ENCODE data around the gene COMTD1. TPM values are rescaled to one million over a fixed set of nuclear protein-coding genes. Genes with fewer than 3 reads are reported as not detected.
"Not testable (repeated sequence)": the region's sequence is repeated elsewhere in the genome, so short reads cannot be mapped to it uniquely, and the experiment has no call there.

Gene COMTD1
- total RNA-seq, 3 donors from 2014 or later: 21.0 to 28.5 (median 21.7) TPM

DNA sequence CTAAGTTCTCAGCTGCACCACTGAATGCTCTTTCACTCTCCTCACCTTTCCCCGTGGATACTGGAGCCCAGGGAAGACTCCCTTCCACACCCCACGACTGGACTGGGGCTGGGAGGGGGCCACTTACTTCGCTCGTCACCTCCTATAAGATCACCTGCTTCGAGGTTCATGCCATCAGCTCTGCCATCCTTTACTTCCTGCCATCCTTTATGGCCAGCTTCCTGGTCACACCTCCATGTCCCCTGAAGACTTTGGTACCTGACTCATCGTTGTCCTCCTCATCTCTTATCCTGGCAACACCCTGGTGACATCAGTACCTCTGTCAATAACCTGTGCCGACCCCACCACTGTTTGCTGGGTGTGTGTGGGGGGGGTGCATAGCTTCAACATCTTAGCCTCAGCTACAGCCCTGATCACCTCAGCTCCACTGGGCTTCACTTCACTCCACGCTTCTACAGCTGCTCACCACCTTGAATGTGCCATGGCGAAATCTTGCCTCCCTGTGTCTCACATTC lies 33.9 kb downstream of the COMTD1 start:
- DNase-seq (ENCODE audit: low spot score in 2 of 2): no peak
- TF ChIP-seq POLR2A (IDR thresholded peaks at IDR 0.05) (no peak), POLR2AphosphoS5 (IDR thresholded peaks at IDR 0.05) (no peak)
- TF ChIP-seq, protein P1, sequence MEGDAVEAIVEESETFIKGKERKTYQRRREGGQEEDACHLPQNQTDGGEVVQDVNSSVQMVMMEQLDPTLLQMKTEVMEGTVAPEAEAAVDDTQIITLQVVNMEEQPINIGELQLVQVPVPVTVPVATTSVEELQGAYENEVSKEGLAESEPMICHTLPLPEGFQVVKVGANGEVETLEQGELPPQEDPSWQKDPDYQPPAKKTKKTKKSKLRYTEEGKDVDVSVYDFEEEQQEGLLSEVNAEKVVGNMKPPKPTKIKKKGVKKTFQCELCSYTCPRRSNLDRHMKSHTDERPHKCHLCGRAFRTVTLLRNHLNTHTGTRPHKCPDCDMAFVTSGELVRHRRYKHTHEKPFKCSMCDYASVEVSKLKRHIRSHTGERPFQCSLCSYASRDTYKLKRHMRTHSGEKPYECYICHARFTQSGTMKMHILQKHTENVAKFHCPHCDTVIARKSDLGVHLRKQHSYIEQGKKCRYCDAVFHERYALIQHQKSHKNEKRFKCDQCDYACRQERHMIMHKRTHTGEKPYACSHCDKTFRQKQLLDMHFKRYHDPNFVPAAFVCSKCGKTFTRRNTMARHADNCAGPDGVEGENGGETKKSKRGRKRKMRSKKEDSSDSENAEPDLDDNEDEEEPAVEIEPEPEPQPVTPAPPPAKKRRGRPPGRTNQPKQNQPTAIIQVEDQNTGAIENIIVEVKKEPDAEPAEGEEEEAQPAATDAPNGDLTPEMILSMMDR (IDR thresholded peaks at IDR 0.05): no peak
- no peak overlapping the region for H3K27ac ChIP-seq
- no peaks in the 10 kb centered on the region for H3K9me3 ChIP-seq
- no peaks in the 10 kb centered on the region for H3K4me1 ChIP-seq
- H3K36me3 ChIP-seq: no peaks in the 10 kb centered on the region
- no peak overlapping the region for H3K4me3 ChIP-seq
- intact Hi-C loops (cut with DNase I; ENCODE audit: low total_unique reads): no loop called here
- H3K27me3 ChIP-seq: no peaks in the 10 kb centered on the region

DNA sequence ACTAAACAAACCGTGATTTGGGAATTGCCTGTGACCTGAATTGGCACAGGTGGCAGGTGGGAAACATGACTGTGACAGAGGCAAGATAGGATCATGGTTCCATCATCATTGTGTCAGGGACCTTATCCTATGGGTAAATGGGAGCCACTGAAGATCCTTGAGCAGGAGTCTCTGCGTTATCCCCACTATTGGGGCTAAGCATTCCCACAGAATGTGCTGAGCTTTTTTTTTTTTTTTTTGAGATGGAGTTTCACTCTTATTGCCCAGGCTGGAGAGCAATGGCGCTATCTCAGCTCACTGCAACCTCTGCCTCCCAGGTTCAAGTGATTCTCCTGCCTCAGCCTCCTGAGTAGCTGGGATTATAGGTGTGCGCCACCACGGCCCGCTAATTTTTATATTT lies 35.8 kb downstream of the COMTD1 start:
- H3K4me3 ChIP-seq; DNase-seq (ENCODE audit: low spot score in 2 of 2); H3K27me3 ChIP-seq; H3K4me1 ChIP-seq; H3K36me3 ChIP-seq; intact Hi-C loops (cut with DNase I; ENCODE audit: low total_unique reads); H3K27ac ChIP-seq; H3K9me3 ChIP-seq: not testable (repeated sequence)

DNA sequence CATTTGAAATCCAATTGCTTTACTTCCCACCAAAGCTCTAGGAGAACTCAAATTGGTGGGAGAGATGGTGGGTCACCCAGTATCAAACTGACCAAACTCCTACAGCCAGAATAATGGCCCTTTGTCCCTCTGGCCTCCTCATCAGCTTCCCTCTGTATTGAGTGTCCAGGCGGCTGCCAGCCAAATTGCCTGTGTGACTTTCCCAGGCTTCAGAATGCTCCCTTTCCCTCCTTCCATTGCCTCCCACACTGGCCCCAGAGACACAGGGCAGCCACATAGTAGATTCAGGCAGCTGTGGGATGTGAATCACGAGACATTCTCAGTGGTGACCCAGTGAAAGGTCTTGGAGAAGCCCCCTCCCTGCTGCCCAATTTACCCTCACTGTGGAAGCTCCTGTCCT lies 37.9 kb downstream of the COMTD1 start:
- no peak for DNase-seq (ENCODE audit: low spot score in 2 of 2)

DNA sequence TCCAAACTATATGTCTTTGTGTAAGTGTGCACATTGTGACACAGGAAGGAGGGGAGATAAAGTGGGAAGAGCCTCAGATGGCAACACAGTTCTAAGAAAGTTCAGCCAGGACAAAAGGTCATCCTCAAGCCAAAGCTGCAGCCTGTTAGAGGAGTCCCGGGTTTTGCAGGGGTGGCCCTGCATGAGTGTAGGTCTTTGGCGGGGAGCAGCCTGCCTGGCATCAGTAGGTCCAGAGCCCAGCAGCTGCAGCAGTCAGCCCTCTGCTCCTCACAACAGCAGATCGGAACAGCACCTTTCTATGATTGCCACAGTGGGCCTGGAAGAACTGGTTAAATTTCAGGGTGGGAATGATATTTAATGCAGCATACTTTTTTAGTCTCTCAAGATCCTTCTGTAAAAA lies 38.7 kb downstream of the COMTD1 start:
- Histone ChIP-seq H3K9me3 (no peaks in the 10 kb centered on the region), H3K36me3 (no peaks in the 10 kb centered on the region), H3K4me1 (no peaks in the 10 kb centered on the region), H3K4me3 (no peak overlapping the region), H3K27me3 (no peaks in the 10 kb centered on the region), H3K27ac (no peak overlapping the region)
- intact Hi-C loops (cut with DNase I; ENCODE audit: low total_unique reads): no loop called here
- no peak for DNase-seq (ENCODE audit: low spot score in 2 of 2)
- TF ChIP-seq, protein P1 (IDR thresholded peaks at IDR 0.05): no peak
- TF ChIP-seq POLR2AphosphoS5 (IDR thresholded peaks at IDR 0.05) (no peak), POLR2A (IDR thresholded peaks at IDR 0.05) (no peak)

More for the DNA sequence above, 37.9 kb downstream of the COMTD1 start:
- Histone ChIP-seq H3K36me3 (no peaks in the 10 kb centered on the region), H3K4me3 (no peak overlapping the region), H3K27me3 (no peaks in the 10 kb centered on the region), H3K4me1 (no peaks in the 10 kb centered on the region), H3K27ac (no peak overlapping the region), H3K9me3 (no peaks in the 10 kb centered on the region)
- TF ChIP-seq, protein P1 (IDR thresholded peaks at IDR 0.05): no peak
- TF ChIP-seq POLR2A (IDR thresholded peaks at IDR 0.05) (no peak), POLR2AphosphoS5 (IDR thresholded peaks at IDR 0.05) (no peak)
- intact Hi-C loops (cut with DNase I; ENCODE audit: low total_unique reads): no loop called here

DNA sequence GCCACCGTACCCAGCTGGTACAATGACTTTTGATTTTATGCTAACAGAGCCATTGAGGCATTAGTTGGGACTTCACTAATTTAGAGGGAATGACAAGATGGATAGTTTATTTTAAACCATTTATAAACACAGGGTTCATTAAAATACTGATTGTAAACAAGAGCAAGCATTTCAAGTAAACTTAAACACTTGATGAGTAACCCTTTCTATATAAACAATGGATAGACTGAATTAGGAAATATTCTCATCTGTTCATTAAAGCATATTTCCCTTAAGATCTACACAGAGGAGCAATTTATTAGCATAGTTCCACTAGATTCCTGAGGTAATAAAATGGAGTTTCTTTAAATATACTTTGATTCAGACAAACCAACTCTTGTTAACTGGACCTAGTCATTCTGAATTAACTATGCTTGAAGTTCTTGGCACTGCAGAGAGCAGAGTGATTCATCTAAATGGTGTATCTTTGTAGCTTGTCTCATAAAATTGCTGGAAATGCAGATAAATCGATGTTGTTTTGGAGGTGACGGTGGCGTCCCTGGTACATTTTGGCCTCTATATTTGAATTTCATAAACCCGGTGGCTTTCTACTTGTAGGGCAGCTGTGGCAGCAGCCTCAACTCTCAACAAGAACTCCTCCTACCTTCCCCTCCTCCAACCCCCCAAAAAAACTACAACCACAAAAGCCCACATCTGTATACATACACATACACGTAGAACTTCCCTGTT lies 40.6 kb downstream of the COMTD1 start:
- no peaks in the 10 kb centered on the region for H3K9me3 ChIP-seq
- no peak overlapping the region for H3K4me3 ChIP-seq
- H3K27me3 ChIP-seq: no peaks in the 10 kb centered on the region
- H3K36me3 ChIP-seq: no peaks in the 10 kb centered on the region
- no peaks in the 10 kb centered on the region for H3K4me1 ChIP-seq
- H3K27ac ChIP-seq: no peak overlapping the region
- TF ChIP-seq POLR2A (IDR thresholded peaks at IDR 0.05): no peak
- TF ChIP-seq, protein P1 (IDR thresholded peaks at IDR 0.05): no peak
- no peak for TF ChIP-seq POLR2AphosphoS5 (IDR thresholded peaks at IDR 0.05)
- no peak for DNase-seq (ENCODE audit: low spot score in 2 of 2)
- intact Hi-C loops (cut with DNase I; ENCODE audit: low total_unique reads): no loop called here

DNA sequence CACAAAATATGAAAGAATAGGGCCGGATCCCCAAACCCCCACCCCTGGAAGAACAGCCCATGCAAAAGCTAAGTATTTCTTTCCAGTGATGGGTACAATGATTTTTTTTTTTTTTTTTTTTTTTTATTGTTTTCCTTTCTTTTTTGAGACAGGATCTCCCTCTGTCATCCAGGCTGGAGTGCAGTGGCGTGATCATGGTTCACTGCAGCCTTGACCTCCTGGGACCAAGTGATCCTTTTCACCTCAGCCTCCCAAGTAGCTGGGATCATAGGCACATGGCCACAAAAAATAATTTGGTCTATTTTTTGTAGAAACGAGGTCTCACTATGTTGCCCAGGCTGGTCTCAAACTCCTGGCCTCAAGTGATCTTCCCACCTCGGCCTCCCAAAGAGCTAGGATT lies 41.1 kb downstream of the COMTD1 start:
- H3K27me3 ChIP-seq; H3K4me3 ChIP-seq; H3K36me3 ChIP-seq; H3K27ac ChIP-seq; H3K9me3 ChIP-seq; H3K4me1 ChIP-seq; DNase-seq (ENCODE audit: low spot score in 2 of 2); intact Hi-C loops (cut with DNase I; ENCODE audit: low total_unique reads): not testable (repeated sequence)
